ENCODE results near the gene HNMT.

GRCh38 chr2:137981112-137981656 lies 16.9 kb downstream of the HNMT start:
- TF ChIP-seq CTCF (IDR thresholded peaks at IDR 0.05), result no peak
- no peak for TF ChIP-seq EZH2 (IDR thresholded peaks at IDR 0.05; ENCODE audit: borderline replicate concordance, insufficient read depth, low read depth, low read length, poor library complexity, severe bottlenecking)

All from B cell (primary cell).